D721Med (cell line): ENCODE results near the gene SLX9.

Experiments
- DNase-seq: peaks from one replicate; pipeline ENCODE4 v3.0.0; 2011; ENCODE audit warnings: low spot score; ENCODE audit not compliant: insufficient read length
- FAIRE-seq: peaks from 2 replicates; lab custom pipeline; 2011; peaks lifted over from hg19 to GRCh38; lab: Jason Lieb, UNC
- CTCF ChIP-seq: IDR thresholded peaks from 2 replicates; pipeline ENCODE4 v1.5.1; 2012; ENCODE audit warnings: mild to moderate bottlenecking, control low read depth; ENCODE audit not compliant: insufficient read depth; ENCODE audit errors: missing control alignments

The SLX9 gene

DNA sequence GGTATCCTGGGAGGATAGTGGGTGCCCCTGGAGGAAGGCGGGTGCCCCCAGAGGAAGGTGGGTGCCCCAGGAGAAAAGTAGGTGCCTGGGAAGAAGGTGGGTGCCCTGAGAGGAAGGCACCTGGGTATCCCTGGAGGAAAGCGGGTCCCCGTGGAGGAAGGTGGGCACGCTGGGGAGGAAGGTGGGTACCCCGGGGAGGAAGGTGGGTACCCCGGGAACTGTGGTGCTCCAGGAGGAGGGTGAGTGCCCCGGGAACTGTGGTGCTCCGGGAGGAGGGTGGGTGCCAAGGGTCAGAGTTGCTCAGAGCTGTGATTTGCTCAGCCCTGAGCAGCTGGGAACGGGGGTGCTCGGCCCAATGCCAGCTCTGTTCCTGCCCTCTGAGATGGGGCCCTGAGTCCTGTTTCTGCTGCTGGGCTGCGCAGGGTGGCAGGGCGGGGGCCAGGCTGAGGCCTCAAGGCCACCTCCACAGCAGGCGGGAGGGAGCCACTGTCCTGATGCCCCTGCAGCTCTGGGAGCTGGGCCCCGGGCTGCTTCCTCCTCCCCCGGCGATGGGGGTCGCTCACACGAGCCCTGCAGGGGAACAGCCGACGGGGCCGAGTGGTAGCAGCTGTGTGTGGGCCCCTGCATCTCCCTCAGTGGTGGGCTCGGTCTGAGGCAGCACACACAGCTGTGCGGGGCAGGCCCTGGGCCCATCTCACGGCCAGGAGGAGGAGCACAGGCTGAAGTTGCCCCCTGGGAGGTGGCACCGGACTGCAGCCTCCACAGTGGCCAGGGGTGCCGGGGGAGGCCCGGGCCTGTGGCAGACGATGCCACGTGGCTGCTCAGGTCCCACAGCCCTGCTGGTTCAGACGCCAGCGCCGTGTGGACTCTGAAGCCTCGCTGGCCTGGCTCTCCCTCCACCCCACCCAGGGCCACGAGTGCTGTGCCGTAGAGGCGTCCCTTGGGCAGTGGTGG is 57.4 kb downstream of the SLX9 start:
- no peak for FAIRE-seq
- no peak for DNase-seq
- TF ChIP-seq CTCF = no peak

DNA sequence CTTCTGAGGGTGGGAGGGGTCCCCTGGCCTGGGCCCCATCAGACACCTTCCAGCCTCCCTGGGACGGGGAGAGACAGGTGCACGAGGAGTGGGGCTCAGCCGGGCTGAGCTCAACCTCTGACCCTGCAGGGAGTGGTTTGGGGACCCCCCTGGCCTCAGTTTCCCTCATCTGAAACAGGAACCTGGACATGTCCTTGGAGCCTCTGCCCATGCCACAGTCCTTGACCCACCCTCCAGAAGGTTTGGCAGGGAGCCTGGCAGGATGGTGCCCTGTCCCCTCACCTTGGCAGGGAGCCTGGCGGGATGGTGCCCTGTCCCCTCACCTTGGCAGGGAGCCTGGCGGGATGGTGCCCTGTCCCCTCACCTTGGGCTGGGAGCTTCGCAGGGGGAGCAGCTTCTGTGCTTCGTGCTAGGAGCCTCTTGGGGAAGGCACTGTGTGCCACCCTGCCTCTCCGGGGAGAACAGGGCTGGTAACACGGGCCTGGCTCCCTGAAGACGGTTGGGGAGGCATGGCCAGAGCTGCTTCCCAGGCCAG is 58.3 kb downstream of the SLX9 start:
- DNase-seq (no peak), FAIRE-seq (no peak)
- TF ChIP-seq CTCF = no peak

DNA sequence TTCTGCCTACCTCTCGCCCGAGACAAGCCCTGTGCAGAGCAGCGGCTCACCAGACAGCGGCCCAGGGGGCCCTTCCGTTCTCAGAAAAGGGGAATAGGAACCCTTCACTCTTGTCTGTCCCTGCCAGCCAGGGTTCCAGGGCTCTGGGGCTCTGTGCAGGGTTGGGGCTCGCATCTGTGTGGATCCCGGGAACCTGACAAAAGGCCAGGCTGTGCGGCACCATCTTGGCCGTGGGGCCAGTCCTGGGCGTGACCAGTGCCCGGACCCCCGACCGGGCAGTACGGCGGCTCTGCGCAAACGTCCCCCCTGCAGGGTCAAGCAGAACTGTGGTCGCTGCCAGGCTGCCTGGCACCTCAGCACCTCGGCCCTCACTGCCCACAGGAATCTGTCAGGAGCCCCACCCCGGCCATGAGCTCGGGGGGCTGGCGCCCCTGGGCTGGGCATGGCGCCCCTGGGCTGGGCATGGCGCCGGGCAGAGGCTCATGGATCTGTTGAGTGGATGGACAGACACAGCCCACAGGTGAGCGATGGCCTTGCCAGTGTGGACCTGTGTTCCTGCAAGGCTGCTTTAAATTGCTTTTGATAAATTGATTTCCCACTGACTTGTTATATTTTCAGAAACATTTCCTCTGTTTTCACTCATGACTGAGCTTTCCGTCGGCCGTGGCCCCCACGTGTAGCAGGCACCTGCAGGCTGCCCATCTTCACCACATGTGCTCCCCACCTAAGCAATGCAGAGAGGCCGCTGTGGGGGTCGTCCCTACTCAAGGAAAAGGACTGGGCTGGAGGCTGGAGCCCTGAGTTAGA is 59.0 kb downstream of the SLX9 start:
- FAIRE-seq (no peak), DNase-seq (no peak)
- TF ChIP-seq CTCF = no peak

GRCh38 chr21:44999428-44999971 is 59.7 kb downstream of the SLX9 start:
- FAIRE-seq = no peak
- DNase-seq = no peak
- TF ChIP-seq CTCF = no peak

DNA sequence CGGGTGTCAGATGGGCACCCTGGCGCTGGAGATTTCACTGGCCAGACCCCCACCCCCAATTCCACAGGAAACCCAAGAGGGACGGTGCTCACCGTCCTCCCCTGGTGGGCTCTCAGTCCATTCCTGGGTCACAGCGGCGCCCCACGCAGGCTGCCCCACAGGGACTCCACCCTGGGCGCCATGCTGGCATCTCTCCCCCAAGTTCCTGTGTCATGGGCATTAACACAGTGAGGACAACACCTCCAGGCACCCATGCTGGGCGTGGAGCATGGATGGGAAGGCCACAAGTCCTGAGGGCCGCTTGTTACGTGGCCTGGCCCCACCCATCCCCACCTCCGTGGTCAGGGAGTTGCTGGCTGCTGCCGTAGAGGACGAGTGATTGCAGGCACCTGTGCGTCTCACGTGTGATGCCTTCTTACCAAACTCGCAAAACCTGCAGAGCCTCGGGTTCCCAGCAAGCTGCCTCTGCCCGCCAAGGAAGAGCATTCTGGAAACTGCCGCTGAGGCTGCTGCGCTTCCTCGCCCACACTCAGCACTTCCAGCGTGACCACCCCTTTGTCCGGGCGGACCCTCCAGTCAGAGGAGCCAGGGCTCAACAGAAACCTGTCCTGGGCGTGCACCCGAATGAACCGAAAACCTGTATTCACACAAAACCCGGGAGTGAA is 60.3 kb downstream of the SLX9 start:
- no peak for DNase-seq
- no peak for TF ChIP-seq CTCF
- FAIRE-seq = no peak

DNA sequence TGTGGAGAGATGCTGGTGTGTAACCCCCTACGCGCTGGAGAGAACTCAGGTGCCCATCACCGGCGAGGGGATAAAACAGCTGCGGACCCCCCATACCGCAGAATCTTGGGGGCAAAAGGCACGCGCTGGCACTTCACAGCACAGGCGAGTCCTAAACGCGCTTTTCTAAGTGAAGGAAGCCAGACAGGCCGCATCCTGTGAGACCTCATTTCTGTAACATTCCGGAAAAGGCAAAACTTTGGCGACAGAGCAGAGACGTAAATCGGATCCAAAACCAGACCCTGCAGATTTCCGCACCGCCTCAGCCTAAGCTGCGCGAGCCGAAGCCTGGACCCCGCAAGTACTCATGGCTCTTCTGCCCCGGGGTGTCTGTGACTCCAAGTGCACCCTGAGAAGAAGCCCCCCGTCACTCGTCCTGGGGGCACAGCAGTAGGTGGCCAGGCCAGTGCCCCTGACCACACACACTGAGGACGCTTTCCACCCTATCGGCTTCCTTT is 60.9 kb downstream of the SLX9 start:
- FAIRE-seq (no peak), DNase-seq (no peak)
- no peak for TF ChIP-seq CTCF
